Upper lobe of right lung (tissue), 1 donor: ENCODE measurements around the gene CDC37L1. TPM values are rescaled to one million over a fixed set of nuclear protein-coding genes. Genes with fewer than 3 reads are reported as not detected.

Experiments used
- ATAC-seq: fragments of 200-7000 bp; cut with Tn5 transposase; one replicate; pipeline ENCODE4 v1.9.1; 2020; ENCODE audit warnings: mild to moderate bottlenecking, moderate library complexity
- DNase-seq: peaks from one replicate; pipeline ENCODE4 v3.0.0-alpha.2; 2020
- H3K27ac ChIP-seq: fragments of 200-600 bp; one replicate; pipeline ENCODE4 v1.8.0; 2022
- H3K27me3 ChIP-seq: fragments of 200-600 bp; one replicate; pipeline ENCODE4 v1.8.0; 2022; ENCODE audit warnings: mild to moderate bottlenecking
- H3K36me3 ChIP-seq: fragments of 200-600 bp; one replicate; pipeline ENCODE4 v1.8.0; 2022
- H3K4me1 ChIP-seq: fragments of 200-600 bp; one replicate; pipeline ENCODE4 v1.8.0; 2022
- H3K4me3 ChIP-seq: fragments of 200-600 bp; one replicate; pipeline ENCODE4 v1.8.0; 2022; ENCODE audit warnings: mild to moderate bottlenecking
- H3K9me3 ChIP-seq: fragments of 200-600 bp; one replicate; pipeline ENCODE4 v1.8.0; 2022
- CTCF ChIP-seq: fragments of 200-600 bp; IDR thresholded peaks from one replicate; pipeline ENCODE4 v1.8.0; 2022; ENCODE audit warnings: antibody characterized with exemption
- intact Hi-C: fragments of 100-400 bp; cut with DNase I; formaldehyde crosslinking; loops from one replicate; pipeline ENCODE4 v1.11.0; 2022
- total RNA-seq: library from RNA; stranded (reverse); fragmentation: NEBNext Ultra II Directional; extraction: Animal tissue kit (Norgen Biotek cat#: 25700); gene quantifications from one replicate; pipeline ENCODE4 v1.2.1, GENCODE V29; 2021
- donor health status: DM: no; HTN: yes; CAD: no; lungs with severe emphysema.

Gene CDC37L1
- total RNA-seq, 1 donor from 2014 or later: 23.6 TPM

DNA sequence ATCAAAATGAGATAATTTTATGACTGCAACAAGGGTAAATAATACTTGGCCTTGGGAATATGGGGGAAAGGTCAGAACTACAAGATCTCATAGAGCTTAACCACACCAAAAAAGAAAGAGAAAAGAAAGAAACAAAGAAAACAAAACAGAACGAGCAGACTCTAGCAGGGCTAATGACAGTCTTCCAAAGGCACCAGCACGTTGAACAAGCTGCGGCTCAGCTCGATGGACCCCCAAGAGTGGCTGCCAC lies 60.9 kb downstream of the CDC37L1 start:
- intact Hi-C loops: no loop called here
- Histone ChIP-seq H3K9me3 (no peaks in the 10 kb centered on the region), H3K4me3 (peak overlapping the region; percentile 72), H3K4me1 (peaks cover 21% of the 10 kb centered on the region), H3K27me3 (no peaks in the 10 kb centered on the region), H3K27ac (peak overlapping the region; percentile 88), H3K36me3 (no peaks in the 10 kb centered on the region)
- DNase-seq (no peak), ATAC-seq (no peak)
- no peak for TF ChIP-seq CTCF

DNA sequence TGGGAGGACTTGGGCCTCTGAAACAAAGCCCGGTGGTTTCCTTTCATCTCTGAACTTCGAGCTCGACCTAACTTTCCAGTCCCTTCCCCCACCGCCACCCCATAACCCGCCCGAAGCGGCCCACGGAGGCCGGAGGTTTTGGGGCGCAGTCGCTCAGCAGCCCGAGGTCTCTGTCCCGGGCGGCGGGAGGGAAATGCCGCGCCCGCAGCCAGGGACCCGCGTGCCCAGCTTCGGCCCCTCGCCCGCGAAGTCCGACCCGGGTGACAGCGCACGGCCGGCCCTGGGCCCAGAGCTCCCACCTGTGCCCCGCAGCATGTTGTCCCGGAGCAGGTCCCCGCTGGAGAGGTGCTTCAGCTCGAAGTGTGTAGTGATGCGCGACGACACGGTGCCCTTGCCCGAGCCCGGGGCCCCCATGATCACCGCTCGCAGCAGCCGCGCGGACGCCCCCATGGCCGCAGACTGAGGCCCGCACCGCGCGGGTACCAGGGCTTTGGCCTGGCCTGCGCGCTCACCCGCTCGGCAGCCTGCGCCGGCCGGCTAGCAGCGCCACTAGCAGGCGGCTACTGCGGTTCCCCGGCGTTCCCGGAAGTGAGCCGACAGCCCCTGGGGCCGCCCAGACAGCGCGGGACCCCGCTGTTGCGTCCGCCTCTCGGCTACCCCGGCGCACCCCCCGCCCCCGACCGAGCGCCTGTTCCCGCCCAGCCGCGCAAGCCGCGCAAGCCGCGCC lies 61.4 kb downstream of the CDC37L1 start, which contains the start of gene AK3:
AK3 (minus strand) TSS at position 565 of the 727 bp plus-strand sequence; CDS start at position 450, 115 bp downstream.
- Histone ChIP-seq H3K4me1 (peaks cover 21% of the 10 kb centered on the region), H3K27me3 (no peaks in the 10 kb centered on the region), H3K27ac (peak within 1 kb of the TSS; percentile 88), H3K36me3 (no peaks in the 10 kb centered on the region), H3K9me3 (no peaks in the 10 kb centered on the region), H3K4me3 (peak within 1 kb of the TSS; percentile 72)
- peak; percentile 94 for DNase-seq
- intact Hi-C loops: no loop called here
- peak; percentile 97 for ATAC-seq
- peak; percentile 34 for TF ChIP-seq CTCF

- no peak for TF ChIP-seq CTCF
- peak; percentile 72 for DNase-seq
Observed at GRCh38 chr9:4741365-4742089, 62.2 kb downstream of the CDC37L1 start.

GRCh38 chr9:4742246-4742645 lies 62.9 kb downstream of the CDC37L1 start:
- no peak for TF ChIP-seq CTCF
- peak overlapping the region; percentile 72 for H3K4me3 ChIP-seq

More at GRCh38 chr9:4741365-4742089, 62.2 kb downstream of the CDC37L1 start:
- no peaks in the 10 kb centered on the region for H3K9me3 ChIP-seq
- intact Hi-C loops: no loop called here
- H3K4me1 ChIP-seq: peaks cover 21% of the 10 kb centered on the region
- H3K27ac ChIP-seq: peak overlapping the region; percentile 88
- H3K27me3 ChIP-seq: no peaks in the 10 kb centered on the region
- peak overlapping the region; percentile 72 for H3K4me3 ChIP-seq
- peak; percentile 57 for ATAC-seq
- H3K36me3 ChIP-seq: no peaks in the 10 kb centered on the region

GRCh38 chr9:4743131-4743875 lies 63.9 kb downstream of the CDC37L1 start:
- no peak overlapping the region for H3K4me3 ChIP-seq
- intact Hi-C loops: no loop called here
- DNase-seq (no peak), ATAC-seq (no peak)
- no peaks in the 10 kb centered on the region for H3K36me3 ChIP-seq
- no peaks in the 10 kb centered on the region for H3K27me3 ChIP-seq
- H3K9me3 ChIP-seq: no peaks in the 10 kb centered on the region
- peaks cover 19% of the 10 kb centered on the region for H3K4me1 ChIP-seq
- no peak for TF ChIP-seq CTCF
- no peak overlapping the region for H3K27ac ChIP-seq

More at GRCh38 chr9:4742246-4742645, 62.9 kb downstream of the CDC37L1 start:
- Histone ChIP-seq H3K9me3 (no peaks in the 10 kb centered on the region), H3K27me3 (no peaks in the 10 kb centered on the region), H3K36me3 (no peaks in the 10 kb centered on the region), H3K27ac (peak overlapping the region; percentile 88), H3K4me1 (peaks cover 21% of the 10 kb centered on the region)
- DNase-seq (no peak), ATAC-seq (no peak)
- intact Hi-C loops: no loop called here
